Heart left ventricle (tissue), 13 donors: Measurements from ENCODE around the gene FAM83C.

Experiments
- POLR2A ChIP-seq, 2 donors: fragments of 450-650 bp; IDR thresholded peaks; one replicate each; pipeline ENCODE4 v1.6.1; 2017; ENCODE audit warnings: antibody characterized with exemption in 2 of 2, mild to moderate bottlenecking in 2 of 2, moderate library complexity in 2 of 2
- TF ChIP-seq, protein P1 (sequence below), 12 donors: fragments of 200-600 bp; sonication (generic) in 4 of 12; IDR thresholded peaks; one replicate each; pipeline versions ENCODE4 v1.5.0 to v1.8.0; 2018 to 2022; ENCODE audit warnings: antibody characterized with exemption in 12 of 12, mild to moderate bottlenecking in 5 of 12
- donor health status: ischemic (EF 13 %, LVEDD 7.1; RV severe dilation, severe dysfunction).
- donor health status: DM: no; HTN: yes; CAD: no.
- donor health status: DM: no; HTN: no; CAD: no.
- donor health status: ischemic (EF 25% LVEDD 6.9; RV normal size, moderate dysfunction).
- donor health status: ischemic (EF 25% LVEDD 5.7; RV mildly dilated, moderate dysfunction).
- donor health status: ischemic (EF 35%, LVEDD 5.7; RV mildly dilated, moderate dysfunction).
- donor health status: nonischemic (EF 11% LVEDD 7.7; RV severe dilation, severe dysfunction).
- donor health status: DM: yes; HTN: yes; CAD: no.
- donor health status: PGD.
- donor health status: ischemic (EF 29% LVEDD 5.4; RV normal size, mild dysfunction).
- donor health status: nonischemic (EF 23%, LVEDD 6.1; RV moderate dilation, normal function).

DNA sequence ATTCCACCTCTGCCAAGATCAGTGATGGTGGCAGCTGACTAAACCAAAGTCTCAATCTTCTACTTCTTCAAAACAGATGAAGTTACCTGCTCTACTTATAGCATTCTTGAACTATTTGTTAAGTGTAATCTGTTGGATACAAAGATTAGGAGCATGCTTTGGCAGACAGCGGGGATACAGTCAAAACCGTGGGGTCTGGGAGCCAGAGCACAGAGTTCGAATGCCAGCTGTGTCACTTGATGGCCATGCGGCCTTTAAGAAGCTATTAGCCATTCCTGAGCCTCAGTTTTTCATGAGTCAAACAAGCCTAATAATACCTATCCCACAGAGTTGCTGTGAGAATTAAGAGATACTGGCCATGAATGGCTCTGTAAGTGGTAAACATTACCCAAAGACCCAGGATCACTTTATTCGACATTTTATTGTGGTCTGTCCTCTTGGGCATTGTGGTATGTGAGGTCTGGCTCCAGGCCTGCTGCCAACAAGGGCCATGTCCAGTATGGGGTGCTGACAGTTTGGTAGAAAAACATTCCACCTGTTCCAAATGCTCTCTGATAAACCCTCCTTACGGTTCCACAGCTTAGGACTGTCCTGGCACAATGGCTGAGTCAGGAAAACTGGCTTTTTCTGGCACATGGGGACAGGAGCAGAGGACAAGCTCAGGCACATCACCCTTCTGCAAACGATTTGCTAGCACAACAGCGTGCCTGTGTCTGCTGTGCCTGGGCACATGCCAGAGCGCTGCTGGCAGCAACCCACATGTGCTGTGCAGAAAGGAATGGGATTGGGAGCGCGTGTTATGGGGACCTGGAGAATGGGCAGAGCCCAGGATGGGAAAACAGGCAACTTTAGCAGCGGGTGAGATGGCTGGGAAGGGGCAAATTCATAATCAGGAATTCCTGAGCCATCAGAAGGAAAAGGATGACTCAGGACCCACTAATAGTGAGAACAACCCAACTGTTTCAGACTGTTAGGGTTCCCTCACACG lies 15.7 kb upstream of the FAM83C start:
- TF ChIP-seq, protein P1, sequence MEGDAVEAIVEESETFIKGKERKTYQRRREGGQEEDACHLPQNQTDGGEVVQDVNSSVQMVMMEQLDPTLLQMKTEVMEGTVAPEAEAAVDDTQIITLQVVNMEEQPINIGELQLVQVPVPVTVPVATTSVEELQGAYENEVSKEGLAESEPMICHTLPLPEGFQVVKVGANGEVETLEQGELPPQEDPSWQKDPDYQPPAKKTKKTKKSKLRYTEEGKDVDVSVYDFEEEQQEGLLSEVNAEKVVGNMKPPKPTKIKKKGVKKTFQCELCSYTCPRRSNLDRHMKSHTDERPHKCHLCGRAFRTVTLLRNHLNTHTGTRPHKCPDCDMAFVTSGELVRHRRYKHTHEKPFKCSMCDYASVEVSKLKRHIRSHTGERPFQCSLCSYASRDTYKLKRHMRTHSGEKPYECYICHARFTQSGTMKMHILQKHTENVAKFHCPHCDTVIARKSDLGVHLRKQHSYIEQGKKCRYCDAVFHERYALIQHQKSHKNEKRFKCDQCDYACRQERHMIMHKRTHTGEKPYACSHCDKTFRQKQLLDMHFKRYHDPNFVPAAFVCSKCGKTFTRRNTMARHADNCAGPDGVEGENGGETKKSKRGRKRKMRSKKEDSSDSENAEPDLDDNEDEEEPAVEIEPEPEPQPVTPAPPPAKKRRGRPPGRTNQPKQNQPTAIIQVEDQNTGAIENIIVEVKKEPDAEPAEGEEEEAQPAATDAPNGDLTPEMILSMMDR (IDR thresholded peaks at IDR 0.05) = no peak
- no peak for TF ChIP-seq POLR2A (IDR thresholded peaks at IDR 0.05)
